PC-9 (cell line): ENCODE measurements around the gene CDK6. TPM values are rescaled to one million over a fixed set of nuclear protein-coding genes. Genes with fewer than 3 reads are reported as not detected.

Experiments used
- BruUV-seq: library from RNA; stranded (reverse); fragments of 400-500 nt; replicated peaks from 2 replicates; lab custom pipeline; 2021; lab: Mats Ljungman, UMichigan
- CTCF ChIA-PET: fragments of 300-600 bp; sonication (Branson Sonifier 250); formaldehyde crosslinking; loops from one replicate; lab custom pipeline; 2022; ENCODE audit warnings: antibody characterized with exemption; lab: Charles Lee
- POLR2A ChIA-PET: fragments of 300-600 bp; sonication (Branson Sonifier 250); formaldehyde crosslinking; loops from one replicate; lab custom pipeline; 2022; ENCODE audit warnings: antibody characterized with exemption; ENCODE audit not compliant: unreplicated experiment; lab: Charles Lee
- DNase-seq, 2 experiments: peaks; one replicate each; pipeline versions ENCODE4 v3.0.0 to v3.0.0-alpha.2; 2015 to 2022; ENCODE audit warnings: mixed read lengths in 1 of 2
- H2AFZ ChIP-seq: fragments of 200-600 bp; sonication (generic); 2 replicates; pipeline ENCODE4 v1.8.1; 2017; ENCODE audit warnings: antibody characterized with exemption
- H3F3A ChIP-seq: fragments of 200-600 bp; sonication (generic); 2 replicates; pipeline ENCODE4 v1.8.1; 2017; ENCODE audit warnings: antibody characterized with exemption, mild to moderate bottlenecking, low read depth; ENCODE audit not compliant: insufficient read depth
- H3K27ac ChIP-seq: fragments of 200-600 bp; sonication (generic); 2 replicates; pipeline ENCODE4 v1.6.1; 2016; ENCODE audit warnings: mixed run types
- H3K27me3 ChIP-seq: fragments of 200-600 bp; sonication (generic); 2 replicates; pipeline ENCODE4 v1.6.1; 2016; ENCODE audit warnings: low read depth, mixed run types; ENCODE audit not compliant: insufficient read depth
- H3K36me3 ChIP-seq: fragments of 200-600 bp; sonication (generic); 2 replicates; pipeline ENCODE4 v1.6.1; 2016; ENCODE audit warnings: low read depth, mixed run types
- H3K4me1 ChIP-seq: fragments of 200-600 bp; sonication (generic); replicated peaks from 2 replicates; pipeline ENCODE4 v1.6.1; 2016; ENCODE audit warnings: mixed run types; ENCODE audit not compliant: insufficient read depth
- H3K4me2 ChIP-seq: fragments of 200-600 bp; sonication (generic); 2 replicates; pipeline ENCODE4 v1.6.1; 2017; ENCODE audit warnings: mixed run types
- H3K4me3 ChIP-seq: fragments of 200-600 bp; sonication (generic); 2 replicates; pipeline ENCODE4 v1.6.1; 2016; ENCODE audit warnings: mixed run types
- H3K79me2 ChIP-seq: fragments of 200-600 bp; sonication (generic); 2 replicates; pipeline ENCODE4 v1.6.1; 2017; ENCODE audit warnings: low read depth, mixed run types
- H3K9me2 ChIP-seq: fragments of 200-600 bp; sonication (generic); 2 replicates; pipeline ENCODE4 v1.8.1; 2017; ENCODE audit warnings: mild to moderate bottlenecking; ENCODE audit not compliant: insufficient read depth
- H3K9me3 ChIP-seq: fragments of 200-600 bp; sonication (generic); 2 replicates; pipeline ENCODE4 v1.8.1; 2016; ENCODE audit warnings: low read depth; ENCODE audit not compliant: insufficient read depth
- H4K20me1 ChIP-seq: fragments of 200-600 bp; sonication (generic); 2 replicates; pipeline ENCODE4 v1.8.1; 2017; ENCODE audit not compliant: insufficient read depth
- CTCF ChIP-seq: fragments of 200-600 bp; sonication (generic); conservative IDR thresholded peaks from 2 replicates; pipeline ENCODE4 v1.6.1; 2017; ENCODE audit warnings: mixed run types, antibody characterized with exemption, mild to moderate bottlenecking, moderate library complexity
- EZH2 ChIP-seq: fragments of 200-600 bp; sonication (generic); IDR thresholded peaks from 2 replicates; pipeline ENCODE4 v1.8.0; 2017; ENCODE audit warnings: antibody characterized with exemption, low read depth
- intact Hi-C: fragments of 100-400 bp; cut with micrococcal nuclease; formaldehyde crosslinking; loops from one replicate; pipeline ENCODE4 v1.10.0; 2022; ENCODE audit not compliant: unreplicated experiment
- total RNA-seq: library from RNA; stranded (reverse); gene quantifications from 2 replicates; pipeline ENCODE4 v1.2.3, GENCODE V29; 2021

Gene CDK6
- total RNA-seq, 1 experiment from 2014 or later = 49.5 TPM

GRCh38 chr7:92623544-92623943 lies 212.8 kb downstream of the CDK6 start:
- no peaks in the 10 kb centered on the region for H3K27me3 ChIP-seq
- no peak overlapping the region for H3K27ac ChIP-seq
- intact Hi-C loops = loop anchor here (5.0 kb wide), 2 partner anchors 144 to 294 kb away; no protein-coding TSS in a partner anchor
- 0 out of 2 replicates have a peak, but pooled peaks cover 10% of the 10 kb centered on the region for H3K36me3 ChIP-seq
- no peaks in the 10 kb centered on the region for H4K20me1 ChIP-seq
- no peaks in the 10 kb centered on the region; the same call in 1 of the 2 replicates for H3K9me3 ChIP-seq
- H3F3A ChIP-seq = peaks cover 4% of the 10 kb centered on the region
- peaks cover 28% of the 10 kb centered on the region for H3K4me1 ChIP-seq
- BruUV-seq = no TSS peak
- POLR2A ChIA-PET = no interaction called here
- H3K4me2 ChIP-seq = no peak overlapping the region
- H2AFZ ChIP-seq = no peak overlapping the region
- no peak overlapping the region for H3K4me3 ChIP-seq
- TF ChIP-seq EZH2 = no peak
- no peak for TF ChIP-seq CTCF
- no peak for DNase-seq
- CTCF ChIA-PET = no interaction called here
- no peaks in the 10 kb centered on the region for H3K9me2 ChIP-seq
- H3K79me2 ChIP-seq = peaks cover 6% of the 10 kb centered on the region; the same call in 1 of the 2 replicates

GRCh38 chr7:92622685-92623084 lies 213.7 kb downstream of the CDK6 start:
- intact Hi-C loops = loop anchor here (5.0 kb wide), 2 partner anchors 145 to 295 kb away; no protein-coding TSS in a partner anchor
- no peak overlapping the region for H3K4me3 ChIP-seq
- no peak for DNase-seq
- no TSS peak for BruUV-seq
- CTCF ChIA-PET = no interaction called here
- 0 out of 2 replicates have a peak, but pooled peaks cover 10% of the 10 kb centered on the region for H3K36me3 ChIP-seq
- H3K9me2 ChIP-seq = no peaks in the 10 kb centered on the region
- H3K4me1 ChIP-seq = peaks cover 28% of the 10 kb centered on the region
- POLR2A ChIA-PET = interaction anchor here (0.6 kb wide), 1 partner anchor 201 kb away, joined by 31 read pairs; no protein-coding TSS in a partner anchor
- no peak overlapping the region for H3K27ac ChIP-seq
- no peaks in the 10 kb centered on the region for H3K27me3 ChIP-seq
- no peaks in the 10 kb centered on the region for H4K20me1 ChIP-seq
- H3K4me2 ChIP-seq = no peak overlapping the region
- TF ChIP-seq EZH2 = no peak
- TF ChIP-seq CTCF = no peak
- no peaks in the 10 kb centered on the region; the same call in 1 of the 2 replicates for H3K9me3 ChIP-seq
- H3F3A ChIP-seq = peaks cover 4% of the 10 kb centered on the region
- peaks cover 6% of the 10 kb centered on the region; the same call in 1 of the 2 replicates for H3K79me2 ChIP-seq
- H2AFZ ChIP-seq = no peak overlapping the region

- Histone ChIP-seq H2AFZ (no peak overlapping the region), H3K36me3 (peaks cover 15% of the 10 kb centered on the region; the same call in 1 of the 2 replicates), H3K79me2 (peaks cover 6% of the 10 kb centered on the region; the same call in 1 of the 2 replicates), H3K27me3 (no peaks in the 10 kb centered on the region), H3K9me2 (no peaks in the 10 kb centered on the region), H3K4me2 (no peak overlapping the region), H4K20me1 (no peaks in the 10 kb centered on the region), H3K4me1 (peaks cover 28% of the 10 kb centered on the region), H3K4me3 (no peak overlapping the region), H3F3A (peaks cover 4% of the 10 kb centered on the region), H3K27ac (peak overlapping the region; percentile 34; the same call in 1 of the 2 replicates), H3K9me3 (no peaks in the 10 kb centered on the region)
- BruUV-seq = no TSS peak
- TF ChIP-seq CTCF = no peak
- no peak for TF ChIP-seq EZH2
- no peak for DNase-seq
- ChIA-PET CTCF (interaction anchor here (0.6 to 1.2 kb wide), 3 partner anchors 13 to 647 kb away, joined by 4 to 8 read pairs (median 5); no protein-coding TSS in a partner anchor), POLR2A (interaction anchor here (0.6 kb wide), 2 partner anchors 210 to 216 kb away, joined by 5 to 6 read pairs; no protein-coding TSS in a partner anchor)
- intact Hi-C loops = loop anchor here (5.0 kb wide), 2 partner anchors 145 to 295 kb away; no protein-coding TSS in a partner anchor
These were observed 214.3 kb downstream of the CDK6 start for GRCh38 chr7:92622030-92622429.
